MCF 10A (cell line): ENCODE results near the gene EFNA2. TPM values are rescaled to one million over a fixed set of nuclear protein-coding genes. Genes with fewer than 3 reads are reported as not detected.

ENCODE experiments used
- BruUV-seq: library from RNA; stranded (reverse); fragments of 400-500 nt; replicated peaks from 2 replicates; lab custom pipeline; 2021; lab: Mats Ljungman, UMichigan
- CTCF ChIA-PET: fragments of 300-600 bp; sonication (Branson Sonifier 250); formaldehyde crosslinking; extraction: SDS; loops from one replicate; lab custom pipeline; 2021; ENCODE audit warnings: antibody characterized with exemption, inconsistent platforms; lab: Yijun Ruan, JAX
- POLR2A ChIA-PET: fragments of 300-600, 350-650 bp; sonication (Branson Sonifier 250); formaldehyde crosslinking; extraction: SDS; loops from one replicate; lab custom pipeline; 2020; ENCODE audit warnings: antibody characterized with exemption, inconsistent platforms; lab: Yijun Ruan, JAX
- DNase-seq: peaks from one replicate; pipeline ENCODE4 v3.0.0-alpha.2; 2018; ENCODE audit not compliant: unreplicated experiment
- H3K27ac Mint-ChIP-seq: one replicate; pipeline ENCODE4 v1.8.0; 2022; ENCODE audit warnings: mild to moderate bottlenecking, low read depth, mixed read lengths; ENCODE audit not compliant: unreplicated experiment
- H3K27me3 Mint-ChIP-seq: one replicate; pipeline ENCODE4 v1.8.0; 2022; ENCODE audit warnings: mixed read lengths; ENCODE audit not compliant: insufficient read depth, unreplicated experiment
- H3K36me3 Mint-ChIP-seq: one replicate; pipeline ENCODE4 v1.8.0; 2022; ENCODE audit warnings: mild to moderate bottlenecking, moderate library complexity, mixed read lengths; ENCODE audit not compliant: insufficient read depth, unreplicated experiment
- H3K4me1 Mint-ChIP-seq: one replicate; pipeline ENCODE4 v1.8.0; 2022; ENCODE audit warnings: mixed read lengths; ENCODE audit not compliant: insufficient read depth, unreplicated experiment
- H3K4me3 Mint-ChIP-seq: one replicate; pipeline ENCODE4 v1.8.0; 2022; ENCODE audit warnings: mild to moderate bottlenecking, moderate library complexity, mixed read lengths; ENCODE audit not compliant: unreplicated experiment
- H3K9me3 Mint-ChIP-seq: one replicate; pipeline ENCODE4 v1.8.0; 2022; ENCODE audit warnings: mixed read lengths; ENCODE audit not compliant: unreplicated experiment
- CTCF ChIP-seq: fragments of 200-600 bp; IDR thresholded peaks from one replicate; pipeline ENCODE4 v1.8.0; 2022; ENCODE audit warnings: antibody characterized with exemption, mild to moderate bottlenecking; ENCODE audit not compliant: unreplicated experiment
- intact Hi-C: fragments of 100-400 bp; cut with micrococcal nuclease; formaldehyde crosslinking; loops from 2 replicates; pipeline ENCODE4 v1.14.1; 2022
- total RNA-seq: library from RNA; stranded (reverse); gene quantifications from 2 replicates; pipeline ENCODE4 v1.2.3, GENCODE V29; 2022

The EFNA2 gene
- total RNA-seq, 1 experiment from 2014 or later: not detected

- BruUV-seq: no TSS peak
- Mint-ChIP-seq H3K4me1 (peaks cover 19% of the 10 kb centered on the region), H3K36me3 (peaks cover 67% of the 10 kb centered on the region), H3K9me3 (no peaks in the 10 kb centered on the region), H3K27ac (peak overlapping the region; percentile 88), H3K27me3 (no peaks in the 10 kb centered on the region), H3K4me3 (peak overlapping the region; percentile 77)
- intact Hi-C loops: loop anchor here (5.0 to 10.0 kb wide), 2 partner anchors 109 to 236 kb away; partner anchors contain the start of genes ADAMTSL5 and NDUFS7
- ChIA-PET POLR2A (interaction anchor here (0.7 to 1.8 kb wide), 7 partner anchors 32 to 1117 kb away, joined by 3 to 18 read pairs (median 4); no protein-coding TSS in a partner anchor), CTCF (no interaction called here)
- TF ChIP-seq CTCF: no peak
- DNase-seq: no peak
Observed at GRCh38 chr19:1275976-1276627, 9.6 kb upstream of the EFNA2 start.

GRCh38 chr19:1276628-1277022, 9.0 kb upstream of the EFNA2 start:
- Mint-ChIP-seq H3K4me1 (peaks cover 14% of the 10 kb centered on the region), H3K36me3 (peaks cover 62% of the 10 kb centered on the region), H3K9me3 (no peaks in the 10 kb centered on the region), H3K27me3 (no peaks in the 10 kb centered on the region), H3K27ac (peak overlapping the region; percentile 88), H3K4me3 (peak overlapping the region; percentile 77)
- no TSS peak for BruUV-seq
- ChIA-PET CTCF (no interaction called here), POLR2A (interaction anchor here (0.7 to 1.8 kb wide), 4 partner anchors 32 to 1116 kb away, joined by 3 to 18 read pairs (median 4); no protein-coding TSS in a partner anchor)
- no peak for DNase-seq
- intact Hi-C loops: loop anchor here (5.0 to 10.0 kb wide), 2 partner anchors 108 to 236 kb away; partner anchors contain the start of genes ADAMTSL5 and NDUFS7
- TF ChIP-seq CTCF: no peak

- no peak for TF ChIP-seq CTCF
- no peaks in the 10 kb centered on the region for H3K9me3 Mint-ChIP-seq
- ChIA-PET CTCF (interaction anchor here (0.6 to 0.7 kb wide), 2 partner anchors 36 to 138 kb away, joined by 3 to 4 read pairs; no protein-coding TSS in a partner anchor), POLR2A (interaction anchor here (0.7 to 1.2 kb wide), 2 partner anchors 8 to 107 kb away, joined by 3 to 4 read pairs; partner anchors contain the start of gene CIRBP)
- peak overlapping the region; percentile 88 for H3K27ac Mint-ChIP-seq
- peaks cover 11% of the 10 kb centered on the region for H3K4me1 Mint-ChIP-seq
- H3K36me3 Mint-ChIP-seq: peaks cover 57% of the 10 kb centered on the region
- BruUV-seq: no TSS peak
- DNase-seq: no peak
- no peaks in the 10 kb centered on the region for H3K27me3 Mint-ChIP-seq
- intact Hi-C loops: loop anchor here (5.0 to 10.0 kb wide), 2 partner anchors 108 to 235 kb away; partner anchors contain the start of genes ADAMTSL5 and NDUFS7
- H3K4me3 Mint-ChIP-seq: peak overlapping the region; percentile 77
Observed at GRCh38 chr19:1277061-1277460, 8.6 kb upstream of the EFNA2 start.

- Mint-ChIP-seq H3K4me3 (no peak overlapping the region), H3K9me3 (no peaks in the 10 kb centered on the region), H3K4me1 (peaks cover 11% of the 10 kb centered on the region), H3K27ac (no peak overlapping the region), H3K36me3 (peaks cover 47% of the 10 kb centered on the region), H3K27me3 (no peaks in the 10 kb centered on the region)
- ChIA-PET CTCF (interaction anchor here (1.0 to 1.6 kb wide), 2 partner anchors 78 to 167 kb away, joined by 3 to 5 read pairs; no protein-coding TSS in a partner anchor), POLR2A (interaction anchor here (0.6 to 1.2 kb wide), 2 partner anchors 9 to 139 kb away, joined by 3 to 4 read pairs; partner anchors contain the start of gene CIRBP)
- intact Hi-C loops: loop anchor here (2.0 to 10.0 kb wide), 3 partner anchors 107 to 234 kb away; partner anchors contain the start of genes ADAMTSL5, NDUFS7 and RPS15
- DNase-seq: no peak
- BruUV-seq: no TSS peak
- TF ChIP-seq CTCF: no peak
Observed at GRCh38 chr19:1278074-1278473, 7.6 kb upstream of the EFNA2 start.
